ENCODE results near the gene PCCA.

- no peak for TF ChIP-seq CTCF (IDR thresholded peaks at IDR 0.05)
- TF ChIP-seq POLR2A (IDR thresholded peaks at IDR 0.05): no peak
Observed at GRCh38 chr13:100387416-100387815, 298.5 kb downstream of the PCCA start.

All from breast epithelium (tissue), 3 donors.